SK-N-SH (cell line): ENCODE measurements around the gene SPRED3. TPM values are rescaled to one million over a fixed set of nuclear protein-coding genes. Genes with fewer than 3 reads are reported as not detected.

Experiments used
- CTCF ChIA-PET: fragments of 300-600, 350-600 bp; formaldehyde crosslinking; extraction: SDS; loops from one replicate; lab custom pipeline; 2021; lab: Yijun Ruan, JAX
- POLR2A ChIA-PET: fragments of 350-600 bp; sonication (Branson Sonifier 250); formaldehyde crosslinking; extraction: SDS; loops from one replicate; lab custom pipeline; 2020; ENCODE audit warnings: antibody characterized with exemption, inconsistent platforms; lab: Yijun Ruan, JAX
- DNase-seq: peaks from one replicate; pipeline ENCODE4 v3.0.0; 2012
- H2AFZ ChIP-seq: fragments of 200-600 bp; sonication (generic); 2 replicates; pipeline ENCODE4 v1.8.1; 2016; ENCODE audit warnings: antibody characterized with exemption, mild to moderate bottlenecking, low read depth
- H3F3A ChIP-seq: fragments of 200-600 bp; sonication (generic); replicated peaks from 2 replicates; pipeline ENCODE3; 2016; ENCODE audit warnings: antibody characterized with exemption, mild to moderate bottlenecking; ENCODE audit not compliant: insufficient read depth
- H3K27ac ChIP-seq, 2 experiments: fragments of 200-500 bp in 1 of 2; fragments of 200-600 bp in 1 of 2; sonication (Bioruptor generic) in 1 of 2; sonication (generic), shearing (Covaris generic) in 1 of 2; 2 replicates each; pipeline versions ENCODE4 v1.5.1 to v1.6.1; 2014 to 2016; ENCODE audit warnings: low read depth in 2 of 2, inconsistent platforms in 1 of 2, low read length in 1 of 2, mild to moderate bottlenecking in 1 of 2, mixed read lengths in 1 of 2
- H3K27me3 ChIP-seq: fragments of 200-600 bp; sonication (generic), shearing (Covaris generic); 2 replicates; pipeline ENCODE4 v1.6.1; 2016; ENCODE audit warnings: mixed run types; ENCODE audit not compliant: insufficient read depth
- H3K36me3 ChIP-seq, 2 experiments: fragments of 200-500 bp in 1 of 2; fragments of 200-600 bp in 1 of 2; sonication (Bioruptor generic) in 1 of 2; sonication (generic) in 1 of 2; replicated peaks in 1 of 2; 2 replicates each; pipeline versions ENCODE3 to v1.5.1; 2014 to 2016; ENCODE audit warnings: low read length in 1 of 2, mild to moderate bottlenecking in 1 of 2; ENCODE audit not compliant: insufficient read depth in 2 of 2, control insufficient read depth in 1 of 2
- H3K4me1 ChIP-seq, 2 experiments: fragments of 200-500 bp in 1 of 2; fragments of 200-600 bp in 1 of 2; sonication (Bioruptor generic) in 1 of 2; sonication (generic), shearing (Covaris generic) in 1 of 2; 2 replicates each; pipeline versions ENCODE4 v1.5.1 to v1.6.1; 2014 to 2016; ENCODE audit warnings: low read depth in 1 of 2, low read length in 1 of 2, mixed run types in 1 of 2; ENCODE audit not compliant: insufficient read depth in 2 of 2, control insufficient read depth in 1 of 2
- H3K4me2 ChIP-seq: fragments of 200-600 bp; sonication (generic), shearing (Covaris generic); 2 replicates; pipeline ENCODE4 v1.6.1; 2017; ENCODE audit warnings: mixed run types
- H3K4me3 ChIP-seq, 2 experiments: fragments of 200-500 bp in 1 of 2; fragments of 200-600 bp in 1 of 2; sonication (Bioruptor generic) in 1 of 2; sonication (generic), shearing (Covaris generic) in 1 of 2; 2 replicates each; pipeline versions ENCODE4 v1.5.1 to v1.8.1; 2014 to 2016; ENCODE audit warnings: low read depth in 2 of 2, inconsistent platforms in 1 of 2, low read length in 1 of 2, mild to moderate bottlenecking in 1 of 2, mixed read lengths in 1 of 2, moderate library complexity in 1 of 2
- H3K79me2 ChIP-seq: fragments of 200-600 bp; sonication (generic); 2 replicates; pipeline ENCODE4 v1.8.1; 2017; ENCODE audit warnings: mild to moderate bottlenecking; ENCODE audit not compliant: insufficient read depth
- H3K9ac ChIP-seq: fragments of 200-600 bp; sonication (generic); 2 replicates; pipeline ENCODE4 v1.6.1; 2017; ENCODE audit warnings: mixed run types
- H3K9me2 ChIP-seq: fragments of 200-600 bp; sonication (generic); 2 replicates; pipeline ENCODE4 v1.6.1; 2017; ENCODE audit warnings: mixed run types
- H3K9me3 ChIP-seq: fragments of 200-600 bp; sonication (generic); 2 replicates; pipeline ENCODE4 v1.6.1; 2017; ENCODE audit warnings: mixed run types, mild to moderate bottlenecking, moderate library complexity
- H4K20me1 ChIP-seq: fragments of 200-600 bp; sonication (generic); 2 replicates; pipeline ENCODE4 v1.6.1; 2017; ENCODE audit warnings: mild to moderate bottlenecking, mixed run types; ENCODE audit not compliant: insufficient read depth
- CHD2 ChIP-seq: fragments of 150-350 bp; IDR thresholded peaks from 2 replicates; pipeline ENCODE4 v1.6.1; 2018; ENCODE audit warnings: low read length; ENCODE audit not compliant: partially characterized antibody
- CTCF ChIP-seq: fragments of 200-600 bp; sonication (generic); IDR thresholded peaks from 2 replicates; pipeline ENCODE4 v1.6.1; 2017; ENCODE audit warnings: antibody characterized with exemption, mild to moderate bottlenecking, moderate library complexity
- EP300 ChIP-seq, 2 experiments: IDR thresholded peaks; 2 replicates each; pipeline versions ENCODE4 v1.4.0 to v1.6.1; 2012; ENCODE audit warnings: borderline replicate concordance in 1 of 2, low read depth in 1 of 2, low read length in 1 of 2
- FOXJ3 ChIP-seq: sonication (generic); formaldehyde crosslinking; IDR thresholded peaks from 2 replicates; pipeline ENCODE4 v1.5.1; 2020; ENCODE audit warnings: mild to moderate bottlenecking, missing genetic modification reagents
- FOXM1 ChIP-seq: IDR thresholded peaks from 2 replicates; pipeline ENCODE4 v1.4.0; 2012; ENCODE audit warnings: low read depth, mild to moderate bottlenecking
- GATA2 ChIP-seq: sonication (generic); formaldehyde crosslinking; IDR thresholded peaks from 2 replicates; pipeline ENCODE4 v1.5.0; 2020; ENCODE audit warnings: mild to moderate bottlenecking, missing genetic modification reagents
- JUND ChIP-seq: IDR thresholded peaks from 2 replicates; pipeline ENCODE4 v1.4.0; 2012
- NFIC ChIP-seq: IDR thresholded peaks from 2 replicates; pipeline ENCODE4 v1.4.0; 2012; ENCODE audit warnings: borderline replicate concordance
- NRF1 ChIP-seq: IDR thresholded peaks from 2 replicates; pipeline ENCODE4 v1.6.1; 2012; ENCODE audit warnings: low read depth, mild to moderate bottlenecking, low read length
- POLR2AphosphoS5 ChIP-seq: IDR thresholded peaks from 2 replicates; pipeline ENCODE4 v1.6.1; 2012; ENCODE audit warnings: low read depth, low read length
- RAD21 ChIP-seq: IDR thresholded peaks from 2 replicates; pipeline ENCODE4 v1.6.1; 2012; ENCODE audit warnings: mild to moderate bottlenecking, low read length
- RCOR1 ChIP-seq: fragments of 150-350 bp; IDR thresholded peaks from 2 replicates; pipeline ENCODE4 v1.6.1; 2017; ENCODE audit warnings: antibody characterized with exemption, low read length
- RFX5 ChIP-seq: IDR thresholded peaks from 2 replicates; pipeline ENCODE4 v1.6.1; 2012; ENCODE audit warnings: mild to moderate bottlenecking, improper control_type of control experiment, low read length
- RXRA ChIP-seq: IDR thresholded peaks from 2 replicates; pipeline ENCODE4 v1.4.0; 2012; ENCODE audit warnings: low read depth, mild to moderate bottlenecking, borderline replicate concordance
- SIN3A ChIP-seq: IDR thresholded peaks from 2 replicates; pipeline ENCODE4 v1.6.1; 2012; ENCODE audit warnings: low read depth, mild to moderate bottlenecking, low read length, moderate library complexity, borderline replicate concordance
- SMC3 ChIP-seq: IDR thresholded peaks from 2 replicates; pipeline ENCODE4 v1.6.1; 2012; ENCODE audit warnings: low read depth, low read length, improper control_type of control experiment
- WGBS: methylation state at CpG from one replicate; pipeline ENCODE4 v1.1.6; 2017; ENCODE audit warnings: low lambda C conversion rate; 5-methylcytosine and 5-hydroxymethylcytosine counted together
- polyA plus RNA-seq, 3 experiments: library from polyadenylated mRNA; depleted of rRNA; stranded (reverse); fragments of >200 nt; gene quantifications; 2 replicates each; pipeline ENCODE4 v1.2.3, GENCODE V29; 2012
- TF ChIP-seq, protein P1 (sequence below): IDR thresholded peaks from 2 replicates; pipeline ENCODE4 v1.4.0; 2012; ENCODE audit warnings: low read depth, borderline replicate concordance
- TF ChIP-seq, protein P2 (sequence below): IDR thresholded peaks from 2 replicates; pipeline ENCODE4 v1.4.0; 2012; ENCODE audit warnings: low read depth, borderline replicate concordance
- TF ChIP-seq, protein P3 (sequence below): IDR thresholded peaks from 2 replicates; pipeline ENCODE4 v1.6.1; 2012; ENCODE audit warnings: mild to moderate bottlenecking, low read depth, low read length, moderate library complexity

Gene SPRED3
- polyA plus RNA-seq, 1 of the 3 experiments (the other 2 are of a cell fraction), result 11.1 TPM

DNA sequence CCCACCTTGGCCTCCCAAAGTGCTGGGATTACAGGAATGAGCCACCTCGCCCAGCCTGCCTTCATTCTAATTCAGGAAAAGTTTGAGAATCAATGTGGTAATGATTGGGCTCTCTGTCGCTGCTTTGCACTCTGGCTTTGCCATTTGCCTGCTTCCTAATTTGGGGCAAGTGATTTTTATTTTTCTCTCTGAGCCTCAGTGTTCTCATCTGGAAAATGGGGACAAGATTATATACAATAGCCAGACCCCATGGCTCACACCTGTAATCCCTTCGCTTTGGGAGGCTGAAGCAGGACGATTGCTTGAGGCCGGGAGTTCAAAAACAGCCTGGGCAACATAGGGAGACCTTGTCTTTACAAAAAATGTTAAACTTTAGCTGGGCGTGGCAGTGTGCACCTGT lies 48.8 kb downstream of the SPRED3 start:
- peaks cover 9% of the 10 kb centered on the region; the same call in 1 of the 2 replicates for H3K27me3 ChIP-seq
- WGBS, result 70% methylated on average over 6 of the region's 6 CpGs
- no peaks in the 10 kb centered on the region; a peak in 1 of 4 replicates for H3K4me1 ChIP-seq
- TF ChIP-seq SMC3 (no peak), RAD21 (no peak), EP300 (IDR thresholded peaks at IDR 0.05; ENCODE audit: borderline replicate concordance in 1 of 2, low read depth in 1 of 2, low read length in 1 of 2) (no peak), NFIC (no peak), RCOR1 (no peak), CTCF (no peak), JUND (no peak), GATA2 (CRISPR knock-in tag) (no peak), RFX5 (no peak), SIN3A (no peak), CHD2 (no peak), NRF1 (no peak)
- TF ChIP-seq, protein P1, sequence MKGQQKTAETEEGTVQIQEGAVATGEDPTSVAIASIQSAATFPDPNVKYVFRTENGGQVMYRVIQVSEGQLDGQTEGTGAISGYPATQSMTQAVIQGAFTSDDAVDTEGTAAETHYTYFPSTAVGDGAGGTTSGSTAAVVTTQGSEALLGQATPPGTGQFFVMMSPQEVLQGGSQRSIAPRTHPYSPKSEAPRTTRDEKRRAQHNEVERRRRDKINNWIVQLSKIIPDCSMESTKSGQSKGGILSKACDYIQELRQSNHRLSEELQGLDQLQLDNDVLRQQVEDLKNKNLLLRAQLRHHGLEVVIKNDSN, result no peak
- TF ChIP-seq, protein P2, sequence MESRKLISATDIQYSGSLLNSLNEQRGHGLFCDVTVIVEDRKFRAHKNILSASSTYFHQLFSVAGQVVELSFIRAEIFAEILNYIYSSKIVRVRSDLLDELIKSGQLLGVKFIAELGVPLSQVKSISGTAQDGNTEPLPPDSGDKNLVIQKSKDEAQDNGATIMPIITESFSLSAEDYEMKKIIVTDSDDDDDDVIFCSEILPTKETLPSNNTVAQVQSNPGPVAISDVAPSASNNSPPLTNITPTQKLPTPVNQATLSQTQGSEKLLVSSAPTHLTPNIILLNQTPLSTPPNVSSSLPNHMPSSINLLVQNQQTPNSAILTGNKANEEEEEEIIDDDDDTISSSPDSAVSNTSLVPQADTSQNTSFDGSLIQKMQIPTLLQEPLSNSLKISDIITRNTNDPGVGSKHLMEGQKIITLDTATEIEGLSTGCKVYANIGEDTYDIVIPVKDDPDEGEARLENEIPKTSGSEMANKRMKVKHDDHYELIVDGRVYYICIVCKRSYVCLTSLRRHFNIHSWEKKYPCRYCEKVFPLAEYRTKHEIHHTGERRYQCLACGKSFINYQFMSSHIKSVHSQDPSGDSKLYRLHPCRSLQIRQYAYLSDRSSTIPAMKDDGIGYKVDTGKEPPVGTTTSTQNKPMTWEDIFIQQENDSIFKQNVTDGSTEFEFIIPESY, result no peak
- TF ChIP-seq, all 33 proteins: peak for 0
- H3F3A ChIP-seq, result no peaks in the 10 kb centered on the region
- H3K9me3 ChIP-seq, result no peaks in the 10 kb centered on the region
- no peak for DNase-seq
- H3K27ac ChIP-seq, result no peak overlapping the region
- no peaks in the 10 kb centered on the region for H3K36me3 ChIP-seq
- no peaks in the 10 kb centered on the region for H3K9me2 ChIP-seq
- no peak overlapping the region for H3K4me2 ChIP-seq
- no peak overlapping the region for H3K9ac ChIP-seq
- H3K4me3 ChIP-seq, result no peak overlapping the region
- H3K79me2 ChIP-seq, result no peaks in the 10 kb centered on the region
- H4K20me1 ChIP-seq, result no peaks in the 10 kb centered on the region
- CTCF ChIA-PET, result no interaction called here
- no peak overlapping the region for H2AFZ ChIP-seq
- POLR2A ChIA-PET, result no interaction called here

DNA sequence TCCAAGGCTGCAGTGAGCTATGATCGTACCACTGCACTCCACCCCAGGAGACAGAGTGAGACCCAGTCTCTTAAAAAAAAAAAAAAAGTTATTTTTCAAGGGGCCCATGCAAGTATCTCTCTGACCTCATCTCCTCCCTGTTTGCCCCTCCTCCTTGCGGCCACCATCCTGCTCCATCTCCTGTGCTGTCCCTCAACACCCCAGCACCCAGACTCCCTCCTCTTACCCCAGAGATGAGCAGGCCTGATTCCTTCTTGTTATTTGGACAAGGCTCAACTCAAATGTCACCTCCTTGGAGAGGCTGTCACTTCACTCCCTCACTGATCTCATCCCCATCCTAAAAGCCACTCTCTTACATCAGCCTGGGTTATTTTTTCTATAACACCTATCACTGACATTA lies 49.4 kb downstream of the SPRED3 start:
- POLR2A ChIA-PET, result no interaction called here

More for the DNA sequence above, 49.4 kb downstream of the SPRED3 start:
- Histone ChIP-seq H3K9ac (no peak overlapping the region), H2AFZ (no peak overlapping the region), H3K4me3 (no peak overlapping the region), H3K36me3 (no peaks in the 10 kb centered on the region), H3K4me2 (no peak overlapping the region), H4K20me1 (no peaks in the 10 kb centered on the region), H3K79me2 (no peaks in the 10 kb centered on the region), H3F3A (no peaks in the 10 kb centered on the region), H3K9me2 (no peaks in the 10 kb centered on the region), H3K27me3 (peaks cover 9% of the 10 kb centered on the region; the same call in 1 of the 2 replicates), H3K27ac (no peak overlapping the region), H3K4me1 (no peaks in the 10 kb centered on the region; a peak in 1 of 4 replicates), H3K9me3 (no peaks in the 10 kb centered on the region)
- WGBS, result 71% methylated on average over 2 of the region's 2 CpGs
- no peak for DNase-seq
- TF ChIP-seq FOXM1 (no peak), POLR2AphosphoS5 (no peak), RAD21 (no peak), RFX5 (no peak), NRF1 (no peak), FOXJ3 (CRISPR knock-in tag) (no peak), RXRA (no peak), JUND (no peak)
- TF ChIP-seq, protein P3, sequence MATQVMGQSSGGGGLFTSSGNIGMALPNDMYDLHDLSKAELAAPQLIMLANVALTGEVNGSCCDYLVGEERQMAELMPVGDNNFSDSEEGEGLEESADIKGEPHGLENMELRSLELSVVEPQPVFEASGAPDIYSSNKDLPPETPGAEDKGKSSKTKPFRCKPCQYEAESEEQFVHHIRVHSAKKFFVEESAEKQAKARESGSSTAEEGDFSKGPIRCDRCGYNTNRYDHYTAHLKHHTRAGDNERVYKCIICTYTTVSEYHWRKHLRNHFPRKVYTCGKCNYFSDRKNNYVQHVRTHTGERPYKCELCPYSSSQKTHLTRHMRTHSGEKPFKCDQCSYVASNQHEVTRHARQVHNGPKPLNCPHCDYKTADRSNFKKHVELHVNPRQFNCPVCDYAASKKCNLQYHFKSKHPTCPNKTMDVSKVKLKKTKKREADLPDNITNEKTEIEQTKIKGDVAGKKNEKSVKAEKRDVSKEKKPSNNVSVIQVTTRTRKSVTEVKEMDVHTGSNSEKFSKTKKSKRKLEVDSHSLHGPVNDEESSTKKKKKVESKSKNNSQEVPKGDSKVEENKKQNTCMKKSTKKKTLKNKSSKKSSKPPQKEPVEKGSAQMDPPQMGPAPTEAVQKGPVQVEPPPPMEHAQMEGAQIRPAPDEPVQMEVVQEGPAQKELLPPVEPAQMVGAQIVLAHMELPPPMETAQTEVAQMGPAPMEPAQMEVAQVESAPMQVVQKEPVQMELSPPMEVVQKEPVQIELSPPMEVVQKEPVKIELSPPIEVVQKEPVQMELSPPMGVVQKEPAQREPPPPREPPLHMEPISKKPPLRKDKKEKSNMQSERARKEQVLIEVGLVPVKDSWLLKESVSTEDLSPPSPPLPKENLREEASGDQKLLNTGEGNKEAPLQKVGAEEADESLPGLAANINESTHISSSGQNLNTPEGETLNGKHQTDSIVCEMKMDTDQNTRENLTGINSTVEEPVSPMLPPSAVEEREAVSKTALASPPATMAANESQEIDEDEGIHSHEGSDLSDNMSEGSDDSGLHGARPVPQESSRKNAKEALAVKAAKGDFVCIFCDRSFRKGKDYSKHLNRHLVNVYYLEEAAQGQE, result no peak
- CTCF ChIA-PET, result no interaction called here
